Gastroesophageal sphincter (tissue), 4 donors: ENCODE data around the gene NOTCH4. TPM values are rescaled to one million over a fixed set of nuclear protein-coding genes. Genes with fewer than 3 reads are reported as not detected.

Source experiments
- ATAC-seq: fragments of 150-250 bp; one replicate; pipeline ENCODE4 v1.9.1; 2016; ENCODE audit warnings: mild to moderate bottlenecking, moderate library complexity
- H3K27ac ChIP-seq, 4 donors: fragments of 200-600 bp; sonication (generic) in 3 of 4; 1 replicate in 3 of 4; 2 replicates in 1 of 4; pipeline ENCODE4 v1.5.1; 2016 to 2019
- H3K27me3 ChIP-seq: fragments of 200-600 bp; sonication (generic); one replicate; pipeline ENCODE4 v1.5.1; 2019
- H3K36me3 ChIP-seq, 2 donors: fragments of 200-600 bp; sonication (generic); one replicate each; pipeline ENCODE4 v1.5.1; 2019; ENCODE audit warnings: control low read depth in 1 of 2
- H3K4me1 ChIP-seq, 3 donors: fragments of 200-600 bp; sonication (generic); 1 replicate in 2 of 3; 2 replicates in 1 of 3; pipeline ENCODE4 v1.5.1; 2016 to 2019; ENCODE audit warnings: control low read depth in 2 of 3
- H3K4me3 ChIP-seq, 2 donors: fragments of 200-600 bp; sonication (generic); one replicate each; pipeline ENCODE4 v1.5.1; 2019; ENCODE audit warnings: mild to moderate bottlenecking in 1 of 2, moderate library complexity in 1 of 2
- H3K9me3 ChIP-seq, 3 donors: fragments of 200-600 bp; sonication (generic); one replicate each; pipeline ENCODE4 v1.5.1; 2017 to 2019; ENCODE audit warnings: control low read depth in 2 of 3
- EP300 ChIP-seq: sonication (generic); formaldehyde crosslinking; IDR thresholded peaks from one replicate; pipeline ENCODE4 v1.6.1; 2017; ENCODE audit warnings: antibody characterized with exemption, mild to moderate bottlenecking
- POLR2A ChIP-seq, 2 donors: fragments of 450-650 bp; IDR thresholded peaks; one replicate each; pipeline ENCODE4 v1.6.1; 2017; ENCODE audit warnings: antibody characterized with exemption in 2 of 2, mild to moderate bottlenecking in 2 of 2, moderate library complexity in 1 of 2
- POLR2AphosphoS5 ChIP-seq: sonication (generic); formaldehyde crosslinking; IDR thresholded peaks from one replicate; pipeline ENCODE4 v1.6.1; 2017; ENCODE audit warnings: antibody characterized with exemption
- WGBS, 2 donors: methylation state at CpG; one replicate each; pipeline ENCODE4 v1.1.5; 2018; ENCODE audit warnings: low coverage in 1 of 2; 5-methylcytosine and 5-hydroxymethylcytosine counted together
- total RNA-seq, 4 donors: library from RNA; depleted of rRNA; stranded (reverse); fragments of >200 nt; gene quantifications; one replicate each; pipeline ENCODE4 v1.1.0, GENCODE V29; 2016
- TF ChIP-seq, protein P1 (sequence below), 4 experiments: fragments of 200-600 bp in 2 of 4; fragments of 450-650 bp in 2 of 4; sonication (generic) in 1 of 4; IDR thresholded peaks; one replicate each; pipeline ENCODE4 v1.5.1; 2017 to 2019; ENCODE audit warnings: antibody characterized with exemption in 4 of 4, mild to moderate bottlenecking in 2 of 4, moderate library complexity in 2 of 4

Gene NOTCH4
- total RNA-seq, 4 donors from 2014 or later: 10.9 to 26.0 (median 13.2) TPM

- H3K27me3 ChIP-seq: no peaks in the 10 kb centered on the region
- no peak for TF ChIP-seq EP300
- TF ChIP-seq POLR2AphosphoS5: no peak
- TF ChIP-seq, protein P1, sequence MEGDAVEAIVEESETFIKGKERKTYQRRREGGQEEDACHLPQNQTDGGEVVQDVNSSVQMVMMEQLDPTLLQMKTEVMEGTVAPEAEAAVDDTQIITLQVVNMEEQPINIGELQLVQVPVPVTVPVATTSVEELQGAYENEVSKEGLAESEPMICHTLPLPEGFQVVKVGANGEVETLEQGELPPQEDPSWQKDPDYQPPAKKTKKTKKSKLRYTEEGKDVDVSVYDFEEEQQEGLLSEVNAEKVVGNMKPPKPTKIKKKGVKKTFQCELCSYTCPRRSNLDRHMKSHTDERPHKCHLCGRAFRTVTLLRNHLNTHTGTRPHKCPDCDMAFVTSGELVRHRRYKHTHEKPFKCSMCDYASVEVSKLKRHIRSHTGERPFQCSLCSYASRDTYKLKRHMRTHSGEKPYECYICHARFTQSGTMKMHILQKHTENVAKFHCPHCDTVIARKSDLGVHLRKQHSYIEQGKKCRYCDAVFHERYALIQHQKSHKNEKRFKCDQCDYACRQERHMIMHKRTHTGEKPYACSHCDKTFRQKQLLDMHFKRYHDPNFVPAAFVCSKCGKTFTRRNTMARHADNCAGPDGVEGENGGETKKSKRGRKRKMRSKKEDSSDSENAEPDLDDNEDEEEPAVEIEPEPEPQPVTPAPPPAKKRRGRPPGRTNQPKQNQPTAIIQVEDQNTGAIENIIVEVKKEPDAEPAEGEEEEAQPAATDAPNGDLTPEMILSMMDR (IDR thresholded peaks at IDR 0.05): no peak
- TF ChIP-seq POLR2A (IDR thresholded peaks at IDR 0.05): no peak
- peak overlapping the region in 3 of 4 donors; percentile 90 to 98 (median 97) for H3K27ac ChIP-seq
- peak overlapping the region in 1 of 2 donors; percentile 62 for H3K4me3 ChIP-seq
- ATAC-seq: no peak
- peaks cover 0 to 75% (median 37%) of the 10 kb centered on the region in 3 donors for H3K4me1 ChIP-seq
- peaks cover 0 to 47% of the 10 kb centered on the region in 2 donors for H3K36me3 ChIP-seq
- WGBS, 2 donors: 67% methylated on average over 5 to 8 of the region's 10 CpGs
- H3K9me3 ChIP-seq: no peaks in the 10 kb centered on the region
Observed at GRCh38 chr6:32179766-32180405, 44.0 kb downstream of the NOTCH4 start.

DNA sequence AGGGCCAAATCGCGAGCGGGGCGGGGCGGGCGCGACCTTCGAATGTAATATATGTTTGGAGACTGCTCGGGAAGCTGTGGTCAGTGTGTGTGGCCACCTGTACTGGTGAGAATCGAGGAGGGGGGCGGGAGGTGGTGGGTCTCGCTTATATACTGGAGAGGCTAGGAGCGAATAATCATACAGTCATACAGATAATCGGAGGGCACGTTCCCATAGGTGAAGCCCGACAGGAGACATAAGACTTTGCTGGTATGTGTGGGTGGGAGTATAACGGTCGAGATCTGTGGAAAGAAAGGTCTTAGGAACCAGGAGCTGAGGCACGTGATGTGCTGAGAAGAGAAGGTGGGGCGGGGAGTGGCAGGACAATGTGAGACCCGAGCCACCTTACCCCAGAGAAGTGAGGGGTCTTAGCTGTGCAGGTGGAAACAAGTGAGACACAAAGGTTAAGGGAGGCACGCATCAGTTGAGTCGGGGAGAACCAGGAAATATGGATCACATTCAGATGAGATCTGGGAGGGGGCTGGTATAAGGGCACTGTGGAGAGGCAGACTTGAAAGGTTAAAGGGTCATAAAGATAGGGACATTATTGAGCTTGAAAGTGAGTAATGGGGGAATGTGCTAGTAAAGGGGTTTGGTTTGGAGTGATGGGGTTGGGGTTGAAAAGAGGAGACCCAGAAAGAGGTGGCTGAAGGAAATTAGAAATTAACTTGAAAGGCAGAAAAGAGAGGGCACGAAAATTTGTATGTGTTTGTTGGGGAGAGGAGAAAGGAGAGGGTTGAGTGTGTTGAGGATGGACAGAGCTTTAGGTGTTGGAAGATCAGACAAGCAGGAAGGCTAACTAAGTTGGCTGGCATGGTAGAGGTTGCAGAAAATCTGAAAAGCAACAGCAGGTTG lies 45.1 kb downstream of the NOTCH4 start:
- peaks cover 0 to 75% (median 40%) of the 10 kb centered on the region in 3 donors for H3K4me1 ChIP-seq
- WGBS, 2 donors: 1 to 3% methylated on average over 15 to 24 of the region's 24 CpGs
- ATAC-seq: no peak
- H3K36me3 ChIP-seq: peaks cover 0 to 44% of the 10 kb centered on the region in 2 donors
- TF ChIP-seq POLR2A (IDR thresholded peaks at IDR 0.05): no peak
- no peaks in the 10 kb centered on the region for H3K9me3 ChIP-seq
- H3K27ac ChIP-seq: peak overlapping the region; percentile 89 to 98 (median 94)
- no peaks in the 10 kb centered on the region for H3K27me3 ChIP-seq
- peak overlapping the region; percentile 62 to 83 for H3K4me3 ChIP-seq

GRCh38 chr6:32177788-32178546 lies 45.9 kb downstream of the NOTCH4 start, which contains the start of gene RNF5:
RNF5 (plus strand) TSS chr6:32178405; CDS start chr6:32178512, 107 bp downstream.
- Histone ChIP-seq H3K4me1 (peaks cover 0 to 81% (median 40%) of the 10 kb centered on the region in 3 donors), H3K9me3 (no peaks in the 10 kb centered on the region), H3K27ac (peak within 1 kb of the TSS; percentile 89 to 98 (median 94)), H3K36me3 (peaks cover 0 to 36% of the 10 kb centered on the region in 2 donors), H3K27me3 (no peaks in the 10 kb centered on the region), H3K4me3 (peak within 1 kb of the TSS; percentile 62 to 83)
- TF ChIP-seq POLR2AphosphoS5 (peak; percentile 73), EP300 (no peak), POLR2A (IDR thresholded peaks at IDR 0.05) (no peak)
- TF ChIP-seq, protein P1 (IDR thresholded peaks at IDR 0.05): no peak
- 0 to 1% methylated on average over 12 to 22 of the region's 33 CpGs for WGBS, 2 donors
- ATAC-seq: peak; percentile 87

DNA sequence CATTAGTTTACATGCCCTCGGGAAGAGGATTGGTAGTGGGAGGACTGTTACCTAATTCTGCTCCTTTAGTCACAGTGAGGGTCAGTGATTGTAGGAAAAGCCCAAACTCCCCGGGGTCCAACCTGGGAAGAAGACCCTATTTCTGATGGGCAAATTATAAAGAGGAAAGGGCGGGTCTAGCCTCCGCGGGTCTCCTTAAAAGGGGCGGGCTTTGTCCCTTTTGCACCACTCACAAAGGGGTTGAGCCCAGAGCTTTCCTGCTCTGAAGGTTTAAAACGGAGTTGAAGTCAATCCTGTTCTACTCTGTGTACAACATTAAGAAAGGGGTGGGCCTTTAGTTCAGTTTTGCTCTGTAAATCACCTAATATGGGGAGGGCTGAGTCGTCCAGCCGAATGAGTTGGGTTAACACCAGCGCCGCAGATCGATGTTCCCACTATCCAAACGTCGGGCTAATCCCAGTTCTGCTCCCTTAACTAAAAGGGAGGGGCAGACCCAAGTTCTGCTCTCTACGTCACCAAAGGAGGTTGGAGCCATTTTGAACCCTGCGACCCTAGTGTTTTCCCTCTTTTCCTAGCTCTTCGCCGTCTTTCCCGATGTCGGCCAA lies 46.6 kb downstream of the NOTCH4 start:
- peak overlapping the region; percentile 89 to 98 (median 94) for H3K27ac ChIP-seq
- peaks cover 0 to 82% (median 37%) of the 10 kb centered on the region in 3 donors for H3K4me1 ChIP-seq
- H3K9me3 ChIP-seq: no peaks in the 10 kb centered on the region
- H3K4me3 ChIP-seq: peak overlapping the region; percentile 62 to 83
- TF ChIP-seq EP300: no peak
- TF ChIP-seq POLR2AphosphoS5: peak; percentile 43
- TF ChIP-seq, protein P1 (IDR thresholded peaks at IDR 0.05): no peak
- TF ChIP-seq POLR2A (IDR thresholded peaks at IDR 0.05): peak; percentile 28 to 52
- H3K36me3 ChIP-seq: peaks cover 0 to 29% of the 10 kb centered on the region in 2 donors
- peak; percentile 8 for ATAC-seq
- H3K27me3 ChIP-seq: no peaks in the 10 kb centered on the region
- 0% methylated on average over 11 to 13 of the region's 20 CpGs for WGBS, 2 donors
